ENCODE results near the gene PMEL.

The PMEL gene

GRCh38 chr12:55972042-55972441 lies 6.2 kb upstream of the PMEL start:
- DNase-seq (no peak), ATAC-seq (no peak)
- no peaks in the 10 kb centered on the region for H3K9me3 Mint-ChIP-seq
- peaks cover 43% of the 10 kb centered on the region for H3K4me1 Mint-ChIP-seq
- H3K27ac Mint-ChIP-seq: no peak overlapping the region
- no peak overlapping the region for H3K4me3 Mint-ChIP-seq
- H3K27me3 Mint-ChIP-seq: no peaks in the 10 kb centered on the region

- DNase-seq (no peak), ATAC-seq (no peak)
- Mint-ChIP-seq H3K27me3 (no peaks in the 10 kb centered on the region), H3K9me3 (no peaks in the 10 kb centered on the region), H3K4me3 (no peak overlapping the region), H3K27ac (no peak overlapping the region), H3K4me1 (peaks cover 46% of the 10 kb centered on the region)
Measured at GRCh38 chr12:55970775-55971174, 4.9 kb upstream of the PMEL start.

GRCh38 chr12:55969356-55969755 lies 3.5 kb upstream of the PMEL start:
- no peaks in the 10 kb centered on the region for H3K9me3 Mint-ChIP-seq
- H3K4me3 Mint-ChIP-seq: no peak overlapping the region
- DNase-seq (no peak), ATAC-seq (no peak)
- no peak overlapping the region for H3K27ac Mint-ChIP-seq
- no peaks in the 10 kb centered on the region for H3K27me3 Mint-ChIP-seq
- H3K4me1 Mint-ChIP-seq: peaks cover 50% of the 10 kb centered on the region

GRCh38 chr12:55966408-55967281 lies 803 bp upstream of the PMEL start, which contains the start of gene CDK2:
TSS of gene CDK2 (plus strand) at chr12:55966830. CDS start at chr12:55967009, 179 bp downstream.
- peaks cover 45% of the 10 kb centered on the region for H3K4me1 Mint-ChIP-seq
- H3K4me3 Mint-ChIP-seq: peak within 1 kb of the TSS; percentile 96 to 100
- DNase-seq: peak; percentile 84 to 88
- no peaks in the 10 kb centered on the region for H3K27me3 Mint-ChIP-seq
- ATAC-seq: peak; percentile 94
- peak within 1 kb of the TSS; percentile 93 to 98 for H3K27ac Mint-ChIP-seq
- no peaks in the 10 kb centered on the region for H3K9me3 Mint-ChIP-seq

DNA sequence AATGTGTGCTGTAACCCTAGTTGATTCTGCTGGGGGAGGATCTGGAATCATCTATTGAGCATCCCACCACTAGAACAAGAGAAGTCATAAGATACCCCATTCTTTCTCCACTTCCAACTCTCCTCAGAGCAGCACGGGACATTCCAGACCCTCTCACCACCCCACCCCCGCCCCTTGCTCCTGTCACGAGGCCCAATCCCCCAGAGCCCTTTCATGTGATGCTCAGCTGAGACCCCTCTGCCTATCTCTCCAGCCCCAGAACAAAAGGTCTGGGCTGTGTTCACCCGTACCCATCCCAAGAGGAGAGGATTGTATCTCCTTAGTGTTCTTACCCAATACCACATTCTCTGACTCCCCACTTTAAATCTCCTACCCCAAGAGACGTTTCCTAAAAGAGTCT lies 602 bp downstream of the PMEL start:
- H3K4me3 Mint-ChIP-seq: no peak overlapping the region
- peaks cover 38% of the 10 kb centered on the region for H3K4me1 Mint-ChIP-seq
- H3K9me3 Mint-ChIP-seq: no peaks in the 10 kb centered on the region
- no peak for DNase-seq
- H3K27ac Mint-ChIP-seq: no peak overlapping the region
- ATAC-seq: no peak
- no peaks in the 10 kb centered on the region for H3K27me3 Mint-ChIP-seq

DNA sequence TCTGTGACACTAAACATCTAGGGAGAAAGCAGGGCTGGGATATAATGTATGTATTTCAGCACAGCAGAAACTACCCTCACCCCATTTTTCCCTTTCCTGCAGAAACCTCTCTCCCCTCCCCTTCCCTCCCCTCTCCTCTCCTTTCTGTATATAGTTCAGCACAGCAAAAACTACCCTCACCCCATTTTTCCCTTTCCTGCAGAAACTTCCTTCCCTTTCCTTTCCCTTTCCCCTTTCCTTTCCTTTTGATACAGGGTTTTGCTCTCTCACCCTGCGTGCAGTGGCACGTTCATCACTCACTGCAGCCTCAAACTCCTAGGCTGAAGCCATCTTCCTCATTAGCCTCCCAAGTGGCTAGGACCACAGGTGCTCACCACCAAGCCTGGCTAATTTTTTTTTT lies 2.1 kb downstream of the PMEL start:
- Mint-ChIP-seq H3K27ac (no peak overlapping the region), H3K4me3 (no peak overlapping the region), H3K27me3 (no peaks in the 10 kb centered on the region), H3K9me3 (no peaks in the 10 kb centered on the region), H3K4me1 (peaks cover 34% of the 10 kb centered on the region)
- no peak for DNase-seq
- ATAC-seq: no peak

DNA sequence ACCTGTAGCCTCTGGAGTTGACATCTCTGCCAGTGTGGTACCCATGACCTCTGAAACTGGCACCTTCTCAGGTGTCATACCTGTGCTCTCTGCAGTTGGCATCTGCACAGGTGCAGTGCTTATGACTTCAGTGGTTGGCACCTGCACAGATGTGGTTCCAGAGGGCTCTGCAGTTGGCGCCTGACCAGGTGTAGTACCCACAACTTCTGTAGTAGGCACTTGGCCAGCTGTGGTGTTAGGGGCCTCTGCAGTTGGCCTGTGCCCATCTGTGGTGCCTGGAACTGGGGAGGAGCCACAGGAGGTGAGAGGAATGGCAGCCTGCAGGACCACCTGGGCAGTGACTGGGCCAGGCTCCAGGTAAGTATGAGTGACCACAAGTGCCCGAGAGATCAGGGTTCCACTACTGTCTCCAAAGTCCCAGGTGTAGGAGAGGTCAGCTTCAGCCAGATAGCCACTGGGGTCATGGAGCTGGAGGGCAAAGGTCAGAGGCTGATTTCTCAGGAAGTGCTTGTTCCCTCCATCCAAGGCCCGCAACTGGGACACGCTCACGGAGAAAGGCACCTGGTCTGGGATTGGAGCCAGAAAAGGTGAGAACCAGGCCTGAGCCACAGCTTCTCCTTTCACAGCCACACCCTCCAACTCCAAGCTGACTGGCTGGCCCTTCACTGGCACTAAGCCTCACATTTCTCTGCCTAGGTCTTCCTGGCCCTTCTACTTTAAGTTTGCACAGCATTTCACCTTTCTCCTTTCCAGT lies 8.6 kb downstream of the PMEL start:
- peak overlapping the region in 1 of 2 donors; percentile 72 for H3K27ac Mint-ChIP-seq
- no peak overlapping the region for H3K4me3 Mint-ChIP-seq

DNA sequence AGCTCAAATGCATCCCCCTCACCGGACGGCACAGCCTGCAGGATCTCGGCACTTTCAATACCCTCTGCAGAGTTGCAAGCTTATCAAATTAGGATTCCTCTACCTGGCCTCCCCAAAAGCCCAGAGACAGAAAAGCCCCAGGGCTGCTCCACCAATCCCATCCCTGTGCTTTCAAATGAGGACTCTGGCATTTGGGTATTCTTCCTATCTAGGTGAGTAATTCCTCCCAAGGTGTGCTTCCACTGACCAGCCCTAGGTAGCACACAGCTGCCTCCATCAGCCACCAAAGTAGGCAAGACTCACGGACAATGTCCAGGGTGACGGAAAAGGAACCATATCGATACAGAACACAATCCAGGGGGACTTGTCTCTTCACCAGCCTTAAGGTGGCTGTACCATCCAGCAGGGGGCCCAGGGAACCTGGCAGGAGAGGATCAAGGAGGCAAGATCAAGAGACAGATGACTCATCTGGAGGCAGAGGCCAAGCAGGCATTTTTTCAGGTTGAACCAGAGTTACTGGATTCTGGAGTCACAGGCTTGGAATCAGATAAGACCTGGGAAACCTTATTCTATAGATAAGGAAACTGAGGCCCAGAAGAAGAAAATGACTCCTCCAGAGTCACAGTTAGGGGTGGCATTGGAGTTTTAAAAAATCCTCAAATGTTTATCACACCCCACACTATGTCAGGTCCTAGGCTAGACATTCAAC lies 9.9 kb downstream of the PMEL start:
- peaks cover 22% of the 10 kb centered on the region for H3K4me1 Mint-ChIP-seq
- no peaks in the 10 kb centered on the region for H3K27me3 Mint-ChIP-seq
- H3K4me3 Mint-ChIP-seq: no peak overlapping the region
- H3K27ac Mint-ChIP-seq: peak overlapping the region; percentile 65 to 73
- DNase-seq (peak; percentile 58 to 60), ATAC-seq (peak; percentile 79)
- no peaks in the 10 kb centered on the region for H3K9me3 Mint-ChIP-seq

More for the DNA sequence above, 8.6 kb downstream of the PMEL start:
- DNase-seq (no peak), ATAC-seq (peak; percentile 15)
- Mint-ChIP-seq H3K9me3 (no peaks in the 10 kb centered on the region), H3K27me3 (no peaks in the 10 kb centered on the region), H3K4me1 (peaks cover 16% of the 10 kb centered on the region)

GRCh38 chr12:55955344-55955743 lies 10.5 kb downstream of the PMEL start:
- Mint-ChIP-seq H3K27me3 (no peaks in the 10 kb centered on the region), H3K9me3 (no peaks in the 10 kb centered on the region), H3K4me3 (no peak overlapping the region), H3K27ac (peak overlapping the region in 1 of 2 donors; percentile 8), H3K4me1 (peaks cover 22% of the 10 kb centered on the region)
- DNase-seq (no peak), ATAC-seq (peak; percentile 27)

DNA sequence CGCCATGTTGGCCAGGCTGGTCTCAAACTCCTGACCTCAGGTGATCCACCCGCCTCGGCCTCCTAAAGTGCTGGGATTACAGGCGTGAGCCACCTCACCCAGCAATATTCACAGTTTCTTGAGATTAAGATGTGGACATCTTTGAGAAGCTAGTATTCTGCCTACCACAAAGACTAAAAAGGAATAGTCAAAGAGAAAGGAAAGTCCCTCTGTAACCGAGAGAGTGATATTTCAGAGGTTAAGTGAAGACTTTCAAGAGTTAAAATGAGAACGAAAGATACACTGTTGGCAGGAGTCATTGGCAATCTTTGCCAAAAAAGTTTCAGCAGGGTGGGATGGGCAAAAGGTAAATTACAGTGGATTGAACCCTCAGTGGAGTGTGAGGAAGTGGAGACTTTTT lies 19.3 kb downstream of the PMEL start:
- Mint-ChIP-seq H3K27ac (peak overlapping the region; percentile 70 to 86), H3K4me1 (peaks cover 63% of the 10 kb centered on the region), H3K4me3 (no peak overlapping the region), H3K9me3 (no peaks in the 10 kb centered on the region), H3K27me3 (no peaks in the 10 kb centered on the region)
- peak; percentile 79 for ATAC-seq
- DNase-seq: no peak

DNA sequence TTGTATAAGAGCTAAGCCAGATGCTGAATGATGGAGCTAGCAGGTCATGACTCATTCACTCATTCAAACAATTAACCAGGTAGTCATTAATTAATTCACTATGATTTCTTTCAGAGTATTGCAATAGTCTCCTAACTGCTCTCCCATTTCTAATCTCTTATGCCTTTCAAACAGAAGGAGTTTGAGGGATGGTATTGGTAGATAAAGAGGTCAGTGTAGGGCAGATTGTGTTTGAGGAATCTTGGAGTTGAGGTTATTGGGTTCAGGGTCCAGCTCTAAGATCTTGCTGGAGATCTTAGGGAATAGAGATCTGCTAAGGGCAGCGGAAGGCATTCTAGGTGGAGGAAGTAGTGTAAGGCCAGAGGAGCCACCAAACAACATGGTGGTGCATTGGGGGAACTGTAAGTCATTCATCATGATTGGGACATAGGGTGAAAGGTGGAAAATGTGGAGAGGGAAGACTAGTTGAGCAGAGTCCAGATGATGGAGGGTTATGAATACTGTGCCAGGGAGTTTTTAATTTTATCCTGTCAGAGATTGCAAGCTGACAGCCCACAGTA lies 23.2 kb downstream of the PMEL start:
- no peak overlapping the region for H3K4me3 Mint-ChIP-seq
- H3K27ac Mint-ChIP-seq: peak overlapping the region; percentile 0 to 41
- no peaks in the 10 kb centered on the region for H3K27me3 Mint-ChIP-seq
- ATAC-seq (no peak), DNase-seq (no peak)
- H3K9me3 Mint-ChIP-seq: no peaks in the 10 kb centered on the region
- H3K4me1 Mint-ChIP-seq: peaks cover 92% of the 10 kb centered on the region

GRCh38 chr12:55942055-55942454 lies 23.8 kb downstream of the PMEL start:
- DNase-seq (no peak), ATAC-seq (no peak)
- no peaks in the 10 kb centered on the region for H3K9me3 Mint-ChIP-seq
- peaks cover 93% of the 10 kb centered on the region for H3K4me1 Mint-ChIP-seq
- H3K4me3 Mint-ChIP-seq: no peak overlapping the region
- H3K27me3 Mint-ChIP-seq: no peaks in the 10 kb centered on the region
- peak overlapping the region in 1 of 2 donors; percentile 84 for H3K27ac Mint-ChIP-seq

- H3K4me1 Mint-ChIP-seq: peaks cover 93% of the 10 kb centered on the region
- H3K27me3 Mint-ChIP-seq: no peaks in the 10 kb centered on the region
- H3K4me3 Mint-ChIP-seq: peak overlapping the region; percentile 12 to 27
- H3K27ac Mint-ChIP-seq: peak overlapping the region in 1 of 2 donors; percentile 12
- no peaks in the 10 kb centered on the region for H3K9me3 Mint-ChIP-seq
- DNase-seq (peak; percentile 78 to 83), ATAC-seq (peak; percentile 90)
Measured at GRCh38 chr12:55940065-55940732, 25.6 kb downstream of the PMEL start.

DNA sequence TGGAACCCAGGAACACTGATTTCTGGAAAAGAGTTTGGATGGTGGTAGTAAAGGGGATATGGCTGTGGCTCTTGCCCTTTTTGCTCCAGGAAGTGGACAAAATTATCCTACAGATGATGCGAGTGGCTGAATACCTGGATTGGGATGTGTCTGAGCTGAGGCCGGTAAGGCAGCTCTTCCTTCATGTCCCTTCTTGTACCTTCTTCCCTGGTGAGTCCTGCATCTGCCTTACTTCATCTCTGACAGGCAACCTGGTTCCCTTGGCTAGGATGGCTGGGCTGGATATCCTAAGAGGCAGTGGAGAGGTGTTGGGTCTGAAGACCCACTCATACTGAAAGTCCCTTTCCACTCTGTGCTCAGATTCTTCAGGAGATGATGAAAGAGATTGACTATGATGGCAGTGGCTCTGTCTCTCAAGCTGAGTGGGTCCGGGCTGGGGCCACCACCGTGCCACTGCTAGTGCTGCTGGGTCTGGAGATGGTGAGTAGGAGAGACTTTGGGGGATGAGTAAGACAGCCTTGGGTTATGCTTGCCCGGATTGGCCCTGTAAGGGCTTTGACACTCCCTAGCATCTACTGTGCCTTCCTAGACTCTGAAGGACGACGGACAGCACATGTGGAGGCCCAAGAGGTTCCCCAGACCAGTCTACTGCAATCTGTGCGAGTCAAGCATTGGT lies 26.9 kb downstream of the PMEL start:
- peak in 1 of 2 donors; percentile 52 for DNase-seq
- Mint-ChIP-seq H3K27ac (peak overlapping the region; percentile 49 to 73), H3K4me1 (peaks cover 93% of the 10 kb centered on the region), H3K4me3 (peak overlapping the region; percentile 16 to 62), H3K9me3 (no peaks in the 10 kb centered on the region), H3K27me3 (no peaks in the 10 kb centered on the region)
- peak; percentile 68 for ATAC-seq
